GM19395 (cell line): ENCODE measurements around the gene NAV3.

Experiments used
- ATAC-seq: cut with Tn5 transposase; IDR thresholded peaks from one replicate; pipeline ENCODE4 v1.9.1; 2021; ENCODE audit warnings: mild to moderate bottlenecking, moderate library complexity; ENCODE audit not compliant: unreplicated experiment

Gene NAV3

DNA sequence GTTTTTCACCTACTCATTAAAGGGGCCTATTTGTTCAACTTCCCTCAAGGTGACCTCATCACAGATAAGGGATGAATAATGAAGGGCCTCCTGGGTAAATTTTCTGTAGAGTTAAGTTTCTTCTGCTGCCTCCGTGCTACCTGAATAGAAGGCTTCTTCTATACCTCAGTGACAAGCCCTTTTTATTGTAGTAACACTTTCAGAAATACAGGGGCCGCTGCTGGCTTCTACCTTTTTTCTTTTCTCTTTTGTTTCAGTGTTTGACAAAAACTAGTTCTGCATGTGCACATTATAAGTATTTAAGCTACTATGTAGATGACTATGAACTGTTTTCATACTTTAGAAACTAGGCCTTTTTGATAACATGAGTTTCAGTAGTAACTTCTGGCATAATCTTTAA is 207.0 kb downstream of the NAV3 start:
- ATAC-seq = no peak

DNA sequence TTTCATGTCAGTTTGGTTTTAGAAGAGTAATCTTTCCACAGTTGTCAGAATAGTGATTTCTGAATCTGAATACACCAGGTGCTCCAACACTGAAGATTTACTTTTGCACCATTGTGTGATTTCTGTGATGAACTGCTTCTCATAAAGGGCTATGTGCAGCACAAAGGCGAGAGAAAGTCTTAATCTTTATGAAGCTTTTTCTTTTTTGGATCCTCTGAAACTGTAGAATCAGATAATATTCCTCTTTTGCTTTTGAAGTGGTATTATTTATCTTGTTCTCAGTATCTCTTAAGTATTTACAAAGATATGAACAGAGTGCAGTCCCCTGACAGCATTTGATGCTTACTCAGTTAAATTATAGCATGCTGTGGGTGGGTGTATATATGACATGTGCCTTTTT is 207.8 kb downstream of the NAV3 start:
- no peak for ATAC-seq

DNA sequence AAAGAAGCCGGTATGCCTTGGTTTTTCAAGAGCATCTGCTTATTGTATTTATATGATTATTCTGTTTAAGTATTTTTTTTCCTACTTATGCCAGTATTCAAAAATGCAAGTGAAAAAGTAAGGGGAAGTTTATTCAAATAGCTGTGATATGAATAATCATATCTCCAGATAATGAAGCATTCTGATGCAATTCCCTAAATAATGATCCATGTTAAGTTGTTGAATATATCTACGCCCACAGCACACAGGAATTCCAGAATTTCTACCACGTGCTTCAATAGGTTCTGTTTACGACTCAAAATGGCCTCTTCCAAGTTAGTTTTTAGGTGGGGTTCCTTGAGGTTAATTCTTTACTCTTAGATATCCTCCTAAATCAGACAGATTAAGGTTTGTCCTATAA is 208.3 kb downstream of the NAV3 start:
- ATAC-seq = no peak

DNA sequence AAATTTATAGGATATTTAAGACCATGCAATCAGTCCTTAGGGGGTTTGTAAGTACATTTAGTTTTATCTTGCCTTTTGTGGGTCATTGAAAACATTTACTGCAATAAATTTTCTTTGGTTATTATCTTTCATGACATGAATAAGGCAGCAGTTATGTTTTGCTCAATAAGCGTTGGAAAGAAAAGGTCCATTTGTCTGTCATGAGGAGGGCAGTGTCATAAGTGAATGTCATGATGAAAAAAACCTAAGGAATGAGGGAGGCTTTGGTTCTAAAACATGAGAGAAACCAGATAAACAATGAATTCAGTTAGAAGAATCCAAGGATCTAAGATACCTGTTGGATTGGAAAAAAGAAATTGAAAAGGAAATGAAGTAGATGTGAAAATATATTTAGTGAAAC is 209.4 kb downstream of the NAV3 start:
- no peak for ATAC-seq

DNA sequence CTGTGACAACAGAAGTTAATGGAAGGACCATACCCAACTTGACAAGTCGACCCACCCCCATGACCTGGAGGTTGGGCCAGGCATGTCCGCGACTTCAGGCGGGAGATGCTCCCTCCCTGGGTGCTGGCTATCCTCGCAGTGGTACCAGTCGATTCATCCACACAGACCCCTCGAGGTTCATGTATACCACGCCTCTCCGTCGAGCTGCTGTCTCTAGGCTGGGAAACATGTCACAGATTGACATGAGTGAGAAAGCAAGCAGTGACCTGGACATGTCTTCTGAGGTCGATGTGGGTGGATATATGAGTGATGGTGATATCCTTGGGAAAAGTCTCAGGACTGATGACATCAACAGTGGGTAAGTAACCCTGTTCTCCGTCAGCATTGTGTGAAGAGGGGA is 220.1 kb downstream of the NAV3 start:
- no peak for ATAC-seq

DNA sequence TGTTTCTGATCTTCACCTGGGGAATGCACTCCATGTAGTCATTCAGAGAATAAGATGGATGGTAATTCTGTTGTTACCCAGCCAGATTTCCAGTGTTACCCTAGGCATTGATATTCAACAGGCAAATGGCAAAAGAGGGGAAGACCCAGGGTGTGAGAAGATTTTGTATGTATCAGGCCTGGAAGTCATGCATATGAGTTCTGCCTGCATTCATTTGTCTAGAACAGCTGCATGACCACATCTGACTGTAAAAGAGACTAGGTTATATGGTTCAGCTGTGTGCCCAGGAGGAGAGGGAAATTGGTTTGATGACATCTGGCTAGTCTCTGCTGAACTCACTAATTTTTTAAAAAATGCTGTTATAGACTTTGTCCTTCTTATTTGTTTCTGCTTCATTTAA is 224.9 kb downstream of the NAV3 start:
- ATAC-seq = no peak

DNA sequence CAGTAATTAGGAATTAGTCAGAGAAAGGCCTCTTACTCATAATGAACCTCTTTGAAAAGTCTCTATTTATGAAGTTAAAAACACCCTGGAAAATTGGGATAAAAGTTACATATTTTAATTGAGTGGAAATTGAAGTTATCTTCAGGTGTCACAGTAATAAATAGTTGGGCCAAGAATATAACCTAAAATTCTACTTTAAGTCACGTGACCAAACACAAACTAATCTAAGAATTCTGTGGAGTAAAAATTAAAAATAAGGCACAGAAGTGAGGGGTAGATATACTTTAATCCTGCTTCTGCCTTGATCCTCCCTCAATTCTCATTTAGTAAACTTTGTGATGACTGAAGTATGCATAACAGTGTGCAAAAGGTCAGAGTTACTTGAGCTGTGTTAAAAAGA is 226.4 kb downstream of the NAV3 start:
- ATAC-seq = no peak

DNA sequence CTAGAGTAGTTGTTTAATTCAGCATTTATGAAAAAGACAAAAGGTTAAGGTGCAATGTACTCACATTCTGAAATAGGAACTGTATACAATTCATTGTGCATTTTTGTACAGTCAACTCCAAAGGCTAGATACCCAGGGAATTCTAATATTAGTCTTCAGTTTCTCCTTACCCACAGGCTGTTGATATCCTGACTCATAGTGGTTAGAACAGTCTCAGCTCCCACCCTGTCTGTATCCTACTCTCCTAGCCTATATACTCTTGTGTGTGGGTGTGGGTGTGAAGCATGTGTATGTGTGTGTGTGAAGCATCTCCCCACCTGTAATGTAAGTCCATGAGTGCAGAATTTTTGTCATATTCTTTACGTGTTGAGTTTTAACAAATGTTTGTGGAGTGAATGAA is 229.5 kb downstream of the NAV3 start:
- no peak for ATAC-seq

DNA sequence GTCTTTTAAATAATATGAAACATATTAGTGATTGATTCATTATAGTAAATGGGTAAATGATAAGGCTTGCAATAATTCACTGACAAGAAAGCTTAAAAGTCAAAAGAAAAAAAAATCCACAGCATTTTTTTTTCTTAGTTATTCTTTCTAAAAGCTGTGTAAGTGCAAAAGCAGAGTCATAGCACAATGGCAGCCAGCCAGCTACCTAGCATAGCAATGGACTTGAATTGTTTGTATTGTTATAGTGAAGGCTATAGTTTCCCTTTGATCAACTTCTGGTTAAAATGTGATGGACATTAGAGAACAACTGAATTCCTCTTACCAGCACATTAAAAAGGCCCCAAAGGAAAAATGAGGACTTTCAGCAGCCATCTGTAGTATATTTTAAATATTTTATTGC is 232.1 kb downstream of the NAV3 start:
- no peak for ATAC-seq

DNA sequence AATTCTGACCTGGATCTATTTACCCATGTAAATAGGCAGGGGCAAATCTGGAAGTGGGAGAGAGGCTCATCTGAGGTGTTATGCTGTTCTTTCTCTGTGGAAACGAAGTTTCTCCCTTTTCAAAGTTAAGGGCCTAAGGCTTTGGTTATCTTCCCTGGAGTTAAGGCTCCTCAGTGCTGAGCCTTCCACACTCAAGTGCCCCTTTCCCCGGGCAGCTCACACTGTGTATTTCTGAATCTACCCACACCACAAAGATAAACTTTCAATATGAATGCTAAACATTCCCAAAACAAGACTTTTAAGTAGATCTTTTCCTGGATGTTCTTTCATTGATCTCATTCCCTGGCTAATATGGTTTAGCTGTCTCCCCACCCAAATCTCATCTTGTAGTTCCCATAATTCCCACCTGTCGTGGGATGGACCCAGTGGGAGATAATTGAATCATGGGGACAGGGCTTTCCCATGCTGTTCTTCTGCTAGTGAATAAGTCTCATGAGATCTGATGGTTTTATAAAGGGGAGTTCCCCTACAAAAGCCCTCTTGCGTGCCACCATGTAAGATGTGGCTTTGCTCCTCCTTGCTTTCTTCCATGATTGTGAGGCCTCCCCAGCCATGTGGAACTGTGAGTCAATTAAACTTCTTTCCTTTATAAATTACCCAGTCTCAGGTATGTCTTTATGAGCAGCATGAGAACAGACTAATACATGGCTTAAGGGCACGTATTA is 251.1 kb downstream of the NAV3 start:
- ATAC-seq = no peak

DNA sequence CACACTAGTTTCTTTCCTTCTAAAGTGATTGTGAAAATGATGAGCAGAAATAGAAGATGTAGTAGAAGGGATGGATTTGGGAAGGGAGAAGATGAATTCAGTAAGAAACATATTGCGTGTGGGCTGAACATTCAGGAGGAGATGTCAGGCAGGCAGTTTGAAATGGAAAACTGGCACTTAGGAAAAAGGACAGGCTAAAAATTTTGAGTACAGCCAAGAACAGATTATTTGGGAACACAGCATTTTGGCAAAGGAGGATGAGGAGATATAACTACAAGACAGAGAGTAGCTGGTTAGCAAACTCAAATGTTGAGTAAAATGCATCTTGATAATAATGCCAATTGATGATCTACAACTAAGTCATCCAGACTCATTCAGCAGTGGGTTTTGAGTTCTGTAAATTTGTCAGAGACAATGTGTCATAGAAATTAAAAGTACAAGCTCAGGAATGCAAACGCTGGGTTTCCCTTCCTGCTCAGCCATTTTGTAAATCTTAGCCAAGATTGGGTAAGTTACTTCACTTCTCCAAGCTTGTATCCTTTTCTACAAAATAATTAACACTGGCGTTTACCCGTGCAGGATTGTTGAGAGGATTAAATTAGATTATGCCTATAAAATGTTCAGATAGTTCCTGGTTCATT is 255.0 kb downstream of the NAV3 start:
- ATAC-seq = no peak

DNA sequence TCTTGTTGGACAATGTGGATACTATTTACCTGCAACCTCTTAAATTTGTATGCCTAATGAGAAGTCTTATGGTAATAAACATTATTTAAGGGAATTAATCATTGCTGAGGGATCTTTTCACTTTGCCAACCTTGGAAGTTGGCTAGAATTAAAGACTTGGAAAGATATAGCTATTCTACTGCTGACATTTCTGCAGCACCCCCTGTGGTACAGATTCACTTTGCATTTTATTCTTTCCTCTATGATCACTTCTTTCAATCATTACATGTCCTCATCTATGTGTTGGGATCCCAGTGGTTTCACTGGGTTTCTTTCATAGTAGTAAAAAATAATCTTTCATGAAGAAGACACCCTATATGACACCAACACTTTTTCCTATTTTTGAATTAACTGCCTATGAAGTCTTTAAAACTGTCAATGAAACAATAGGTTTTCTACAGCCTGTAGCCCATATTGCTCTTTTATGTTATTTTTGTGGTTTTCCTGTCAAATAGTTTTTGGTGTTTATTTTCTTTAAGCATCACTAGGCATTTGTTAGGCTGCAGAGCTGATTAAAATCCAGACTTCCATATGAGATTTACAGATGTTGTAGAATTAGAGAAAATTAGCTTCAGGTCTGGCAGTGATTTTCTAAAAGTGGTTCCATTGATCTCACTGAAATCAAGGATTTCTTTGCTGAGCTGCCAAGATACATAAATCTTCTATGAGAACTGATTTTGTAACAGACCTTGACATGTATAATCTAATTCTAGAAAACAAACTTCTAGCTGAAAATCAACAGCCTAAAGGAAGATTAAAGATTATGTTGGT is 256.1 kb downstream of the NAV3 start:
- no peak for ATAC-seq

DNA sequence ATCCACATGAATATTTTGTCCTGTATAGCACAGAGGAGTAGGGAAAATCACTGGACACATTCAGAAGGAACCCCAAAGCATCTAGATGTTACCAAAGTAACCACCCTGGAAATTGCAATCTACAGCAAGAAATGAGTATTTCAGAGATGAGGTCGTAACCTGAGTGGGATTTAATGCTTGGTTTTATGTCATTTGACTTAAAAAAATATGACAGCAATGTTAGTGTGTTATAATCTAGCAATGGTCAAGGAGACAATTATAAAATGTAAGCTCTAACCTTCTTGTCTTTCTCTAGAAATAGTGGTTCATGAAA is 256.6 kb downstream of the NAV3 start:
- ATAC-seq = no peak

DNA sequence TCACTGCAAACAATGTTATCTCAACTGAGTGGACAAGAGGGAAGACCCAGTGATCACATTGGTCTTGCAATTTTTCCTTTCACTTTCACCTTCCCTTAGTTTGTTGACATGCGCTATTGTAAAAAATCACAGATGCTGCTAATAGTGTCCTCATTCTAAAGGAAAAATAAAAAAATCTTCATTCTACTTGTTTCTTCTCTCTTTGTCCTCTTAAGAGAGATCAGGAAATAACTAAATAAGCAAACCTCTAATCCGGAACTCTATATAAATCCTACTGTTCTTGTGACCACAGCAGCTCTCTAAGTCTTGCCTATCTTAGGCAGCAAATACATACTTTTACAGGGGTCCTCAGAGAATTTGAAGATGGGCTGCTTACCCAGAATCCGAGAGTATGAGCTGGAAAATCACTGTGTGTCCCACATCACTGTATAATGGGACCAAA is 257.7 kb downstream of the NAV3 start:
- ATAC-seq = no peak

DNA sequence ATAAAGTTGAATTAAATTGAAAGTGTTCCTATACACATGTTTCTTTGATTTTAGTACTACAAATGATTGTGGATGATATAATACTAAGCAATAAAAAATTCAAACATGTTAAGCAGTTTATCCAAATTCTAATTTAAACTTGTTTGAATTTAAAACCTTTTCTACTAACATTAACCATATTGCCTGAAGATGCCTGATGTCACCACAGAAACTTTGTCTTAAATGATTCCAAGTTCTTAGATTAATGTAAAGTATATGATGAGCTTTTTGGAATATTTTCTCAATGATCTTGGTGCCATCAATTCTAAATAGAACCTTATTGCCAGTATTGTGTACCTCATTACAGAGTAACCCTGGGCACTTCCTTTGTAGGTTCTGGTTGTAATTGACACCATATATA is 259.6 kb downstream of the NAV3 start:
- ATAC-seq = no peak

DNA sequence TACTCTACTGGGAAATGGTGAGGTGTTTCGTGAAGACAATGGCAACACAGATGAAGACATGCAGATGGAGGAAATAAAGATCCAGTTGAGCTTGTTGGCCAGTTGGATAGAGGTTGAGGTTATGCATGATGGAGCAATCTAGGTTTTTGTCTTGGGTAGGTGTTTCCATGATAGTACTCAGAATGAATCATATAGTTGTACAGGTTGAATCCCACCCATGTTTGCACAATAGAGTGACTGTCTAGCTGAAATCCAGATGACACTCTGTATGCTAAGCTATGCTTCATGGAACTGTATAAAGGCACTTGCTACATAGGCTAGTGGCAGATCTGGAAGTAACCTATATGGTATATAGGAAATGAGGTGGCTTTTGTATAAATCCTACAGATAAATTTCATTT is 264.9 kb downstream of the NAV3 start:
- no peak for ATAC-seq

DNA sequence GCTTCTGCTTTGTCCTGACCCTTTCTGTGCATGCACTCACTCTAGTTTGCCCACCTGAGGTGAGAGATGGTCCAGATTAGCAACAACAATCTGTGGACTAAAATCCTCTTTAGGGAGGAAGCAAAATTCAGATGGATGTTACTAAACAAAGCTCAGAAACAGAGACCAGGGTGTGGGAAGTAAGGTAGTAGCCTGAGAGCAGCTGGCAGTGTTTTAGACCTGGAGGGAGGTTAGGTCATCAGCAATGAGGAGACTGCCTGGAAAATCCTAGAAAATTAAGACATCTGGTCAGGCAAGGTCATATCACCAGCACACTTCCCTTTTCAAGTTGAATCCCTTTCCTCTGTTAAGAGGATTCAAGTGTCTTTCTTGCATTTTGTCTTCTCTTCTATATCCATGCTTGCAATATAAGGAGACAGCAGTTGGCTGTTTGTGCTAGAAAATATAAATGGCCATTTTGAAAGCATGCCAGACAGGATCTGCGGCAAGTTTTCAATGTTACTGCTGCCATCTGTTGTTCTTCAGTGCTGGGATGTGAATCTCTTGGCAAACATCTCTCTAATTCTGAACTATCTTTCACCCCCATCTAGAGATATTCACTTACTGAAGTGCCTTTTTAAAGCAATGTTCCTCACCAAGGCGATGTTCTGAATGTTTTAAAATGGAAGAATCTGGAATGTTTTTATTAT is 266.4 kb downstream of the NAV3 start:
- no peak for ATAC-seq

DNA sequence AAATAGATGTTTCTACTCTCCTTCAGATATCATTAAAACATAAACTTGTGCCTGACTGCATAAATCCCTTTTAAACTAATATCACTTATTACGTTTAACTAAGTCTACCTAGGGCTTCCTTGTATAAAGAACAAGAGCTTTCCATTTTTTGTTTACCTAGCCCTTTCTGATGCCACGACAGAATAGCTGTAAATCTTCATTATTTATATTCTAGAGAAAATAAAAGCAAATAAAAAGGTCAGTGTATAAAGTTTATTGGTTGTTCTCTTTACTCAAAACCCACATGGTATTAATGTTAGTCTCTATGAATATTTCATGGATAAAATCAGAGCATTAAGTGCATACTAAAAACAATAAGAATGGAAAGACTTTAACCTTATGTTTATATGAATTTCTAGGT is 269.1 kb downstream of the NAV3 start:
- no peak for ATAC-seq

DNA sequence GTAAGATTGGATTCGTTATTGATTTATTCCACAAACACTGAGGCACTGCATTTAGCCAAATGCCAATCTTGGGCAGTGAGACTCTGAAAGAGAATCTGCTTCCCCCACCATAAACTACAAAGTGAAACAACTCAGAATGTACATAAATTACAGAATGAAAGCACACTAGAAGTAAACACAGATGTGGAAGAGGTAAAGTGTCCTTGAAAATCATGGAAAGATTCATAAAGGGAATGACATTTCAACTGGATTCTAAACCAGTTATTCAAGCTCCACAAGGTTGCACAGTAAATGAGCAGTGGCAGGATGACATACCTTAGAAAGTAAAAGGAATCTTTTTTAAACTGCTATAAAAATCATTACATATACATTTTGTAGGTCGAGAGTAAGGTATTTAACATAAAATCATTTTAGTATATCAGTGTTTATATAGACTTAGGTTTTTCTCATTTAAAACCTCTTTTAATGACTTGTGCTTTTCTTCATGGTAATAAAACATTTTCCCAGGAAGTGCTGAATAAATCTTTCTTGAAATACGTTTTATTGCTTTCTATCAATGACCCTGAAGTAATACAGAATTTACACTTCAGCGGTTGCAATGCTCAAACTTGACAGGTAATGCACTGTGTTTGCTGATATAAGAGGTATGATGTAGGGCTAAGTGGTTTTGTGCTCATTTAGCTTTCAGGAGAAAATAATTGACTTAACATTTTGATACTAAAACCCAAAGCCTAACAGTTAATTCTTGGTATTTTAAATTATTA is 270.6 kb downstream of the NAV3 start:
- ATAC-seq = no peak

DNA sequence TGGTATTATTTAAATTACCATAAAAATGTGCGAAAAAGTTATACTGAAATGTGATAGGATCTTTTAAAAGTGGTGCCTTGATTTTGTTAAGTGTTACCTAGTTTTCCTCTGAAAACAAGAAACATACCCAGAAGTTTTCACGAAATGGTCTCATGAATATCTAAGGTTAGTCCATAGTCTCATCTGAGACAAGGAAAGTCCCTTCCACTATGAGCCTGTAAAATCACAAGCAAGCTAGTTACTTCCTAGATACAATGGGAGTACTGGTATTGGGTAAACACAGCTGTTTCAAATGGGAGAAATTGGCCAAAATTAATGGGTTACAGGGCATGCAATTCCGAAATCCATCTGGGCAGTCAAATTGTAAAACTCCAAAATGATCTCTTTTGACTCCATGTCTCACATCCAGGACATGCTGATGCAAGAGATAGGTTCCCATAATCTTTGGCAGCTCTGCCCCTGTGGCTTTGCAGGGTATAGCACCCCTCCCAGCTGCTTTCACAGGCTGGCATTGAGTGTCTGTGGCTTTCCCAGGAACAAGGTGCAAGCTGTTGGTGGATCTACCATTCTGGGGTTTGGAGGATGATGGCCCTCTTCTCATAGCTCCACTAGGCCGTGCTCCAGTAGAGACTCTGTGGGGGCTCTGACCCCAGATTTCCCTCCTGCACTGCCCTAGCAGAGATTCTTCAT is 271.4 kb downstream of the NAV3 start:
- no peak for ATAC-seq
